Muscle layer of duodenum (tissue), 2 donors: ENCODE measurements around the gene HMG20B.

ENCODE experiments used
- H3K27ac ChIP-seq: one replicate; pipeline ENCODE4 v1.7.0; 2013; ENCODE audit warnings: mild to moderate bottlenecking, low read length
- H3K27me3 ChIP-seq: one replicate; pipeline ENCODE4 v1.7.0; 2013; ENCODE audit warnings: low read depth, mild to moderate bottlenecking, control low read depth, low read length
- H3K36me3 ChIP-seq, 2 donors: one replicate each; pipeline ENCODE4 v1.7.0; 2013; ENCODE audit warnings: low read length in 2 of 2, control low read depth in 1 of 2, mild to moderate bottlenecking in 1 of 2; ENCODE audit not compliant: insufficient read depth in 2 of 2, control insufficient read depth in 1 of 2
- H3K4me1 ChIP-seq, 2 donors: one replicate each; pipeline ENCODE4 v1.7.0; 2013; ENCODE audit warnings: low read length in 2 of 2, mild to moderate bottlenecking in 2 of 2, control low read depth in 1 of 2, moderate library complexity in 1 of 2; ENCODE audit not compliant: insufficient read depth in 2 of 2, control insufficient read depth in 1 of 2
- H3K4me3 ChIP-seq, 2 donors: one replicate each; pipeline ENCODE4 v1.7.0; 2013; ENCODE audit warnings: low read length in 2 of 2, low read depth in 1 of 2, mild to moderate bottlenecking in 1 of 2
- H3K9me3 ChIP-seq, 2 donors: one replicate each; pipeline ENCODE4 v1.7.0; 2013; ENCODE audit warnings: low read length in 2 of 2, control low read depth in 1 of 2, mild to moderate bottlenecking in 1 of 2; ENCODE audit not compliant: control insufficient read depth in 1 of 2
- donor health status: healthy.

HMG20B gene

DNA sequence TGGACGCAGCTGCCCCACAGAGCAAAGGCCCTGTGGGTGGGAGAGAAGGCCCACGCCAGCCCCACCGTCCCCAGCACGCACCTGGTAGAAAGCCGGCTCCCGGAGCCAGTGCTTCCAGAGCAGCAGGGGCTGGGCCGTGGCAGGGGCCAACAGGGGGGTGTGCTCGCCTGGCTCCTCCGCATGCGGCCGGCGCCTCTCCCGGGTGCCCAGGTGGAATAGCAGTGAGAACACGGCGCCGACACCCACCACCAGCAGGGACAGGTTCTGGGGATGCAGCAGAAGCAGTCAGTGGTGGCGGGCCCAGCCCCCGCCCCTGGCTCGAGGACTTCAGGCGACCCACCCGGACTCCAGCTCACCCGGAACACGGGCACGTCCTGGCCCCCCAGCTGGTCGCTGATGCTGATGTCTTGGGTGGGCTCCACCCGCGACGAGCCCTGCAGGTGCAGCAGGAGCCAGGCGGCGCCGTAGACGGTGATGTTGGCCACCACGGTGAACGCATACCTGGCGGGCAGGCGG is 24.9 kb upstream of the HMG20B start:
- Histone ChIP-seq H3K9me3 (no peaks in the 10 kb centered on the region), H3K27ac (no peak overlapping the region), H3K36me3 (peaks cover 3 to 17% of the 10 kb centered on the region in 2 donors), H3K27me3 (no peaks in the 10 kb centered on the region), H3K4me1 (no peaks in the 10 kb centered on the region), H3K4me3 (no peak overlapping the region)

DNA sequence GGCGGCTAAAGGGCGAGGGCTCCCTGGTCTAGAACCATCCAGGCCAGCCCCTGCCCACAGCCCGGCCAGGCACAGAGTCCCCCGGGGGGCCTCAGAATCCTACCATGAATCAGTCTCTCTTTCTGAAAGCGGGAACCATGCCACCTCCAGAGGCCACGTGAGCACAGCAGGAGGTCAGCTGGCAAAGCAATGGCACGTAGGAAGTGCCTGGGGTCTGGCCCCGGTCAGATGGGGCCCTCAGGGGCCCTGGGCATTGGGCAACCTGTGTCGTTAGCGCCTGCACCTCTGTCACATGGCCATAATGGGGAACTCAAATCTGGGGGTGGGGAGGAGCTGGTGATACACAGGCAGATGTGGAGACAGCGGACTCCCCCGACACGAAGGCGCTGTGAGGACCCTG is 24.1 kb upstream of the HMG20B start:
- Histone ChIP-seq H3K36me3 (peaks cover 3 to 17% of the 10 kb centered on the region in 2 donors), H3K27me3 (no peaks in the 10 kb centered on the region), H3K9me3 (no peaks in the 10 kb centered on the region), H3K4me1 (no peaks in the 10 kb centered on the region), H3K27ac (no peak overlapping the region), H3K4me3 (no peak overlapping the region)

DNA sequence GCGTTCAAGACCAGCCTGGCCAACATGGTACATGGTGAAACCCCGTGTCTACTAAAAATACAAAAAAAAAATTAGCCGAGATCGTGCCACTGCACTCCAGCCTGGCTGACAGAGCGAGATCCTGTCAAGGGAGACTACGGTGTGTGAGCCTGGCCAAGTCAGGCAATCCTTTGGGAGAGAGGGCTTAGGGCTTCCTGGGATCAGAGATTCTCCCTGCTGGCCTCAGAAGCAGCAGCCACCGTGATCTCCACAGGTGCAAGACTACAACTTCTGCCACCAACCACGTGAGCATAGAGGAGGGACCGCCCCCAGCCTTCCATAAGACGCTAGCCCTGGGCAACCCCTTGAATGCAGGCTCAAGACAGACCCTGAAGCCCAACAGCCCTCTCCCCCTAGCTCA is 22.9 kb upstream of the HMG20B start:
- Histone ChIP-seq H3K4me3 (no peak overlapping the region), H3K36me3 (peaks cover 3 to 17% of the 10 kb centered on the region in 2 donors), H3K27ac (no peak overlapping the region), H3K9me3 (no peaks in the 10 kb centered on the region), H3K4me1 (no peaks in the 10 kb centered on the region), H3K27me3 (no peaks in the 10 kb centered on the region)

DNA sequence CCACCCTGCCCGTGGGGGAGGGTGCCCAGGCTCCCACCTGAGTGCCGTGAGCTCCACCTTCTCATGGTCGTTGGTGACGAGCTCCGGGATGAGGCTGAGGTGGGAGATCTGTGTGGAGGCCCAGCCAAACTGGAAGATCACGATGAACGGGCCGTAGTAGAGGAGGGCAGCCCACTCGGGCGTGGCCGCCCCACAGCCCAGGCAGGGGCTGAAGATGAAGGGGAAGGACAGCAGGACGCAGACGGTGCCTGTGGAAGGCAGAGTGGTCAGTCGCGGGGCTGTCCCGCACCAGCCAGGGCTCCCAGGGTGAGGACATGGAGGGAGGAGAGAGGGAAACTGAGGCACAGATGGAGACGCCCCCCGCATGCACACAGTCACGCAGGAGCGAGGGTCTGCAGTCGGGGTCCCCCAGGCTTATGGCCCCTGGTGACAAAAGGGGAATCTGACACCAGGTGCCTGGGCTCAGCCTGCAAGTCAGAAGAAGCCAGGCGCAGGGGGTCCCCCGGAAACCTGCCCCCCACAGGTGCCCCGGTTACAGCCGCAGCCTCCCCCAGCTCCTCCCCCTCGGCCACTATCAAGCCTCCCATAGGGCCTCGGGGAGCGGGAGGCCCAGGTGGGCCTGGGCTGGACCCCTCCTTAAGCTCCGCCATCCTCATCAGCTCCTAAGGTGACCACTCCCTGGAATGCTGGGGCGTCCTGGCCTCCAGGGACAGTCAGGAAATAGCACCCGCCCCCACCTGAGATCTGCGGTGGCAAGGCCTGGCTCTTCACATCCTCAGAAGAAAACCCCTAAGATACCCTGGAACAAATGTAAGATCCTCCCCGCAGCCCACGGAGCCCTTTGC is 21.6 kb upstream of the HMG20B start:
- Histone ChIP-seq H3K4me3 (no peak overlapping the region), H3K9me3 (no peaks in the 10 kb centered on the region), H3K27ac (no peak overlapping the region), H3K4me1 (peaks cover 0 to 9% of the 10 kb centered on the region in 2 donors), H3K27me3 (no peaks in the 10 kb centered on the region), H3K36me3 (peaks cover 0 to 8% of the 10 kb centered on the region in 2 donors)

DNA sequence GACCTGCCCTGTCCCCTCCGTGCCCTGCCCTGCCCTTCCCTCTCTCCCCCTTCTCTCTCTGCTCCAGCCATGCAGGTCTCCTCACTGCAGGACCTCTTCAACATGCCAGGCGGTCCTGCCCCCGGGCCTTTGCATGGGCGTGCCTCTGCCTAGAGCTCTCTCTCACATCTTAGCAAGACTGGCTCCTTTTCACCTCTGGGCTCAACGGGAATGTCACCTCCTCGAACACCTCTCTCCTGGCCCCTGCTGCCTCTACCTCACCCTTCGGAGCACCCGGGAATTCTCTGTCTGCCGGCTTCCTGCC is 21.0 kb upstream of the HMG20B start:
- H3K27ac ChIP-seq, result no peak overlapping the region
- H3K9me3 ChIP-seq, result no peaks in the 10 kb centered on the region
- no peaks in the 10 kb centered on the region for H3K27me3 ChIP-seq
- H3K36me3 ChIP-seq, result peaks cover 0 to 5% of the 10 kb centered on the region in 2 donors
- H3K4me1 ChIP-seq, result peaks cover 0 to 15% of the 10 kb centered on the region in 2 donors
- no peak overlapping the region for H3K4me3 ChIP-seq

DNA sequence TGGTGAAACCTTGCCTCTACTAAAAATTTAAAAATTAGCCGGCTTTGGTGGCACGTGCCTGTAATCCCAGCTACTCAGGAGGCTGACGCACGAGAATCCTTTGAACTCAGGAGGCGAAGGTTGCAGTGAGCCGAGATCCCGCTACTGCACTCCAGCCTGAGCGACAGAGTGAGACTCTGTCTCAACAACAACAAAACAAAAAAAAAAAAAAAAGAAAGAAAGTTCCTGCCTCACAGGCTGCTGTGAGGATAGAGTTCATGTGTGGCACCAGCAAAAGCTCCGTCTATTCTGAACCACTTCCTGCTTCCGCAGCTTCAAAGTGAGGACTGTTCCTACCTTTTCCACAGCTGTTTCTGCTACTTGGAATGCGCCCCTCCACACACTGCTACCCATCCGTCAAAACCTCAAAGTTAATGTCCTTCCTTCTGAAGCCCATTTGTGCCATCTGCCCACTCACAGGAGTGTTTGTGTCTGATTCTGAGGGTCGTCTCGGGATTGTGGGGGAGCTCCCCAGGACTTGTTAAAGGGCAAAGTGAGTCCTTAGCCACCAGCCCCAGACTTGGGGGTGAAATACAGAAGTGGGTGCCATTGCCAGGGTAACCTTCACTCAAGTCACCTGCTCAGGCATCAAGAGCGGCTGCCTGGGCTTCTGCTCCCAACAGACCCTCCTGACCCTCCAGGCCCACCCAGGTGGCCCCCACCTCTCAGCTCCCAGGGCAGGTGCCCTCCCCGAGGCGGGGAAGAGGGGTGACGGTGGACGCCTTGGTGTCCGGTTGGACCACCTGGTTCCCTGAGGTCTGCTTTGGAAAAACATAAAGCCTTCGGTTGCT is 18.3 kb upstream of the HMG20B start:
- Histone ChIP-seq H3K4me1 (peaks cover 0 to 17% of the 10 kb centered on the region in 2 donors), H3K36me3 (no peaks in the 10 kb centered on the region), H3K4me3 (no peak overlapping the region), H3K9me3 (no peaks in the 10 kb centered on the region), H3K27me3 (no peaks in the 10 kb centered on the region), H3K27ac (no peak overlapping the region)

DNA sequence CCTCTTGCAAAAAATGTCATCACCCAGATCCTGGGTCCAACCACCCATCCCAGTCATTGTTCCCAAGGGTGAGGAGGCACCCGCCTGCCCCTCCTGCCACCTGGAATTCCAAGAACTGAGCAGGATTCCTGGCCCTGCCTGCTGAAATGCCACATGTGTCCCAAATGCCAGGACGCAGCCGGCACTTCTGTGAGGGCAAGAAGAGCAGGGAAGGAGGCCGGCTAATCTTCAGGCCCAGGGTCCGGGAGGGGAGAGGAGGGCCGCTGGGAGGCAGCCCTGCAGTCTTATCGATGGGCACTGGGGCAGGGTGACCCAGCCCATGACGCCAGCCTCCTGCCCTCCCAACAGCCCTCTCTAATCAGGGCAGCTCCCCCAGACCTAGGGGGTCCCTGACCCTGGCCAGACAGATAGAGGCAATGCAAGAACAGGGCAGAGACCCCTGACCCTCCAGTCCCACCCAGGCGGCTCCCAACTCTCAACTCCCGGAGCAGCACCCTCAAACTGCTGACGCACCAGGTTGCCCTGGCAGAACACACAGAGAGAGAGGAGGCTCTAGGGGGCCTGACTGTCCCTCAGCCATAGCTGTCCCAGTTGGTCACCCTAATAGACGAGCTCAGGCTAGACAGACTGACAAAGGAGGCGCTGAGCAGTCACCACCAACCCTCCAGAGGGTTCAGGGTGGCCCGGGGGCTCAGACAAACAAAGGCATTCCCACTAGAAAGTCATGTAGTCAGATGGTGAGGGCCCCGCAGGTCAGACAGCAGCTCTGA is 16.9 kb upstream of the HMG20B start:
- no peaks in the 10 kb centered on the region for H3K9me3 ChIP-seq
- no peak overlapping the region for H3K27ac ChIP-seq
- no peaks in the 10 kb centered on the region for H3K27me3 ChIP-seq
- peaks cover 0 to 17% of the 10 kb centered on the region in 2 donors for H3K4me1 ChIP-seq
- H3K4me3 ChIP-seq, result peak overlapping the region; percentile 79 to 94
- H3K36me3 ChIP-seq, result no peaks in the 10 kb centered on the region

DNA sequence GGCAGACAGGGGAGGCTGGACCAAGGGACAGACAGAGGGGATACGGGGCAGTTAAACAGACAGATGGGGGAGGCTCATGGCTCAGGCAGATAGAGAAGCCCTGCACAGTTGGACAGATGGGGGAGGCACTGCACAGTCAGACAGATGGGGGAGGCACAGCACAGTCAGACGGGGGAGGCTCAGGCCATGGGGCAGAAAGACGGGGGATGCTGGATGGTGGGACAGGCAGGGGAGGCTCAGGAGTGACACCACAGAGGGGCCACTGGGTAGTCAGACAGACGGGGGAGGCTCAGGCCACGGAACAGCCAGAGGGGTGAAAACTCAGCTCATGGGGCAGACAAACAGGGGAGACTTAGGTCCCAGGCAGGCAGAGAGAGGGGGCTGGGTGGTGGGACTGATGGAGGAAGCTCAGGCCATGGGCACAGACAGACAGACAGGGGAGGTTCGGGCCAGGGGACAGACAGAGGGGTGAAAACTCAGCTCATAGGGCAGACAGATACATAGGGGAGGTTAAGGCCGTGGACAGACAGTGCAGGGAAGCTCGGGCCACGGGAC is 16.2 kb upstream of the HMG20B start:
- peak overlapping the region; percentile 79 to 94 for H3K4me3 ChIP-seq
- no peaks in the 10 kb centered on the region for H3K36me3 ChIP-seq
- peaks cover 0 to 17% of the 10 kb centered on the region in 2 donors for H3K4me1 ChIP-seq
- H3K9me3 ChIP-seq, result no peaks in the 10 kb centered on the region
- H3K27me3 ChIP-seq, result no peaks in the 10 kb centered on the region
- no peak overlapping the region for H3K27ac ChIP-seq

DNA sequence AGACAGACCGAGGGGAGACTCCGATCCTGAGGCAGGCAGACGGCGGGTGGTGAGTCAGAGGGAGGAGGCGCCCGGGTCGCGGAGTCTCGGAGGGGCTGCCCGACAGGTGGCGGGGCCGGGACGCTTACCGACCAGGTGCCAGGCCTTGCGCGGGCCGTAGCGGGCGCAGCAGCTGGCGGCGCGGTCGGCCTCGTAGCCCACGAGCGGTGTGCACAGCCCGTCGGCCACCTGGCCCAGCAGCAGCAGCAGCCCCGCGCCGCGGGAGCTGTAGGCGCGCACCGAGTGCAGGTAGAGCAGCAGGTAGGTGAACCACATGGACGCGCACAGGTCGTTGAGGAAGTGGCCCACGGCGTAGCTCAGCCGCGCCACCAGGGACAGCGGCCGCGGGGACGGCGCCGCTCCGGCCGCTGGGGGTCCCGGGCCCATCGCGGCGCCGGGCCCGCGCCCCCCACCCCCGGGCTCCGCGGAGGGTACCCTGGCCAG is 15.7 kb upstream of the HMG20B start:
- Histone ChIP-seq H3K4me3 (peak overlapping the region; percentile 79 to 94), H3K27me3 (no peaks in the 10 kb centered on the region), H3K27ac (no peak overlapping the region), H3K4me1 (peaks cover 0 to 17% of the 10 kb centered on the region in 2 donors), H3K9me3 (no peaks in the 10 kb centered on the region), H3K36me3 (no peaks in the 10 kb centered on the region)

DNA sequence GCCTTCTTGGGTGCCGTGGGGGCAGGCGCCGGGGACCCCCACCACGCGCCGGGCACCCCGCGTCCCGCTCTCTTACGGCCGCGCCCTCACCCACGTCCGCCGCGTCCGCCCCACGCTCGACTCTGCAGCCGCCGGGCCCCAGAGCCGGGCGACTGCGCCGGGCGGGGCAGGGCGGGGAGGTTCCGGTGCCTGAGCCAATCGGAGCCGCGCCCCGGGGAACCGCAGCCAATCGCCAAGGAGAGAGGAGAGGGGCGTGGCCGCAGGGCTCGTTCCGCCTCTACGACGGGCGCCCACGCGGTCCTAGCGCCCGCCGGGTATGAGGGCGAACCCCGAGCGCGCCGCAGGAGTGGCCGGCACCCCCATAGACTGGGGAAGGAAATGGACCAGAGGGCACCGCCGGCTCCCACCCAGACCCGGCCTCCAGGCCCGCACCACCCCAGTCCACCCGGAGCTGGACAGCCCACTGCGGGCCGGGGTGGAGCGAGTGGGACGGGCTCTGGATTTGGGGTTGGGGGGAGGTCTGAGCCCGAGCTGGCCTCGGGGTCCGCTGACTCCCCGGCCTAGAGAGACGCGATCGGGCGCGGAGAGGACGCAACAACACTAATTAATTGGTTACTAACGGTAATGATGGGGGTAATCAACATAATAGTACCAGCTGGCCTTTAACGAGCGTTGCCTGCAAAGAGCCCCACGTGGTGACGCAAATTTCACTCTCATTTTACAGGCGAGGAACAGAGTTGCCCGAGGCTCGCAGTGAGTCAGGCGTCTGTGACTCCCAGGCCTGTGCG is 15.1 kb upstream of the HMG20B start, which contains the start of gene MFSD12:
Gene MFSD12 (minus strand): TSS at position 126 of the 788 bp plus-strand sequence. CDS start 183 bp downstream, outside the sequence.
- peaks cover 0 to 17% of the 10 kb centered on the region in 2 donors for H3K4me1 ChIP-seq
- peak within 1 kb of the TSS; percentile 79 to 94 for H3K4me3 ChIP-seq
- peak within 1 kb of the TSS; percentile 67 for H3K27ac ChIP-seq
- no peaks in the 10 kb centered on the region for H3K9me3 ChIP-seq
- no peaks in the 10 kb centered on the region for H3K36me3 ChIP-seq
- no peaks in the 10 kb centered on the region for H3K27me3 ChIP-seq
